Mesendoderm (in vitro differentiated cells): ENCODE results near the gene RASA1.

Experiments
- DNase-seq: peaks from one replicate; pipeline ENCODE4 v3.0.0; 2013
- H2AK5ac ChIP-seq: 2 replicates; pipeline ENCODE4 v1.6.1; 2013; ENCODE audit warnings: low read length, inconsistent platforms
- H2BK120ac ChIP-seq: 2 replicates; pipeline ENCODE4 v1.6.1; 2013; ENCODE audit warnings: low read depth, mild to moderate bottlenecking, low read length, moderate library complexity, mixed read lengths
- H2BK15ac ChIP-seq: replicated peaks from 2 replicates; pipeline ENCODE4 v1.6.1; 2013; ENCODE audit warnings: low read depth, mild to moderate bottlenecking, moderate library complexity
- H2BK5ac ChIP-seq: 2 replicates; pipeline ENCODE4 v1.6.1; 2013; ENCODE audit warnings: low read length, inconsistent platforms
- H3K18ac ChIP-seq: 2 replicates; pipeline ENCODE4 v1.6.1; 2013; ENCODE audit warnings: mild to moderate bottlenecking, low read length, mixed read lengths
- H3K23ac ChIP-seq: one replicate; pipeline ENCODE4 v1.6.1; 2013; ENCODE audit warnings: low read length
- H3K27ac ChIP-seq: 2 replicates; pipeline ENCODE4 v1.5.1; 2013; ENCODE audit warnings: low read depth, mild to moderate bottlenecking, inconsistent platforms, low read length, moderate library complexity
- H3K27me3 ChIP-seq: 2 replicates; pipeline ENCODE4 v1.6.1; 2013; ENCODE audit warnings: low read length, control low read depth, mild to moderate bottlenecking, inconsistent platforms; ENCODE audit not compliant: insufficient read depth, poor library complexity
- H3K36me3 ChIP-seq: 2 replicates; pipeline ENCODE4 v1.6.1; 2013; ENCODE audit warnings: low read length, inconsistent platforms; ENCODE audit not compliant: control insufficient read depth, insufficient read depth
- H3K4ac ChIP-seq: one replicate; pipeline ENCODE4 v1.6.1; 2013; ENCODE audit warnings: low read depth, mild to moderate bottlenecking, low read length, moderate library complexity
- H3K4me1 ChIP-seq: 2 replicates; pipeline ENCODE4 v1.6.1; 2013; ENCODE audit warnings: low read depth, low read length, inconsistent platforms; ENCODE audit not compliant: control insufficient read depth
- H3K4me2 ChIP-seq: 2 replicates; pipeline ENCODE4 v1.6.1; 2013; ENCODE audit warnings: low read length
- H3K4me3 ChIP-seq: 2 replicates; pipeline ENCODE4 v1.5.1; 2013; ENCODE audit warnings: mild to moderate bottlenecking, low read length
- H3K56ac ChIP-seq: one replicate; pipeline ENCODE4 v1.6.1; 2013; ENCODE audit warnings: low read length
- H3K79me1 ChIP-seq: 2 replicates; pipeline ENCODE4 v1.6.1; 2013; ENCODE audit warnings: low read length, inconsistent platforms
- H3K79me2 ChIP-seq: 2 replicates; pipeline ENCODE4 v1.6.1; 2013; ENCODE audit warnings: mild to moderate bottlenecking, low read length; ENCODE audit not compliant: control insufficient read depth, insufficient read depth
- H3K9ac ChIP-seq: 2 replicates; pipeline ENCODE4 v1.6.1; 2013; ENCODE audit warnings: low read length, inconsistent platforms
- H4K5ac ChIP-seq: one replicate; pipeline ENCODE4 v1.6.1; 2013; ENCODE audit warnings: low read length
- H4K8ac ChIP-seq: one replicate; pipeline ENCODE4 v1.6.1; 2013; ENCODE audit warnings: low read depth, mild to moderate bottlenecking, control low read depth, low read length, moderate library complexity
- WGBS: extraction: QIAGEN DNeasy Blood & Tissue Kit; methylation state at CpG from one replicate; pipeline ENCODE4 v1.1.7; 2013; ENCODE audit warnings: low lambda C conversion rate, missing lambda C conversion rate; ENCODE audit not compliant: insufficient coverage; ENCODE audit errors: extremely low coverage; 5-methylcytosine and 5-hydroxymethylcytosine counted together

RASA1 gene

GRCh38 chr5:87398981-87399614, 131.4 kb downstream of the RASA1 start:
- H3K18ac ChIP-seq = no peak overlapping the region
- H3K79me1 ChIP-seq = no peaks in the 10 kb centered on the region
- no peak overlapping the region for H4K5ac ChIP-seq
- H3K9ac ChIP-seq = no peak overlapping the region
- H3K4me3 ChIP-seq = no peak overlapping the region
- H4K8ac ChIP-seq = no peak overlapping the region
- no peak overlapping the region for H2AK5ac ChIP-seq
- no peak overlapping the region for H3K4me2 ChIP-seq
- no peak overlapping the region for H2BK5ac ChIP-seq
- no peak overlapping the region for H3K4ac ChIP-seq
- H2BK120ac ChIP-seq = no peak overlapping the region
- no peaks in the 10 kb centered on the region for H3K27me3 ChIP-seq
- H2BK15ac ChIP-seq = no peak overlapping the region
- H3K27ac ChIP-seq = no peak overlapping the region
- H3K4me1 ChIP-seq = no peaks in the 10 kb centered on the region
- no peak overlapping the region for H3K56ac ChIP-seq
- H3K79me2 ChIP-seq = no peaks in the 10 kb centered on the region
- H3K23ac ChIP-seq = no peak overlapping the region
- H3K36me3 ChIP-seq = peaks cover 4% of the 10 kb centered on the region
- no CpG with 5 or more reads among the region's 5 CpGs for WGBS
- no peak for DNase-seq

GRCh38 chr5:87399720-87400119, 132.0 kb downstream of the RASA1 start:
- Histone ChIP-seq H3K27ac (no peak overlapping the region), H3K56ac (no peak overlapping the region), H3K18ac (no peak overlapping the region), H4K8ac (no peak overlapping the region), H3K4me2 (no peak overlapping the region), H3K79me1 (no peaks in the 10 kb centered on the region), H3K79me2 (no peaks in the 10 kb centered on the region), H2BK15ac (no peak overlapping the region), H3K4ac (no peak overlapping the region), H2BK5ac (no peak overlapping the region), H3K27me3 (no peaks in the 10 kb centered on the region), H3K9ac (no peak overlapping the region), H3K36me3 (peaks cover 4% of the 10 kb centered on the region), H4K5ac (no peak overlapping the region), H2AK5ac (no peak overlapping the region), H3K4me3 (no peak overlapping the region), H3K4me1 (no peaks in the 10 kb centered on the region), H3K23ac (no peak overlapping the region), H2BK120ac (no peak overlapping the region)
- DNase-seq = no peak
- WGBS = no CpG with 5 or more reads among the region's 2 CpGs

- no peak overlapping the region for H4K5ac ChIP-seq
- no peak overlapping the region for H3K4ac ChIP-seq
- no peak overlapping the region for H3K23ac ChIP-seq
- H3K36me3 ChIP-seq = peaks cover 4% of the 10 kb centered on the region
- no peak overlapping the region for H2BK15ac ChIP-seq
- H3K4me1 ChIP-seq = no peaks in the 10 kb centered on the region
- H3K9ac ChIP-seq = no peak overlapping the region
- H3K18ac ChIP-seq = no peak overlapping the region
- H3K27ac ChIP-seq = no peak overlapping the region
- WGBS = 100% methylated on average over 1 of the region's 4 CpGs
- no peaks in the 10 kb centered on the region for H3K79me1 ChIP-seq
- H2BK5ac ChIP-seq = no peak overlapping the region
- H3K79me2 ChIP-seq = no peaks in the 10 kb centered on the region
- H4K8ac ChIP-seq = no peak overlapping the region
- H3K4me2 ChIP-seq = no peak overlapping the region
- DNase-seq = no peak
- no peak overlapping the region for H3K4me3 ChIP-seq
- no peaks in the 10 kb centered on the region for H3K27me3 ChIP-seq
- no peak overlapping the region for H2AK5ac ChIP-seq
- no peak overlapping the region for H2BK120ac ChIP-seq
- no peak overlapping the region for H3K56ac ChIP-seq
Measured at GRCh38 chr5:87400305-87400899, 132.7 kb downstream of the RASA1 start.

GRCh38 chr5:87401626-87402025, 133.9 kb downstream of the RASA1 start:
- Histone ChIP-seq H4K8ac (no peak overlapping the region), H4K5ac (no peak overlapping the region), H3K79me2 (no peaks in the 10 kb centered on the region), H3K4ac (no peak overlapping the region), H3K9ac (no peak overlapping the region), H3K18ac (no peak overlapping the region), H3K27me3 (no peaks in the 10 kb centered on the region), H3K27ac (no peak overlapping the region), H3K4me1 (no peaks in the 10 kb centered on the region), H3K4me2 (no peak overlapping the region), H2BK15ac (no peak overlapping the region), H3K23ac (no peak overlapping the region), H3K4me3 (no peak overlapping the region), H3K79me1 (no peaks in the 10 kb centered on the region), H2AK5ac (no peak overlapping the region), H2BK120ac (no peak overlapping the region), H2BK5ac (no peak overlapping the region), H3K36me3 (peaks cover 4% of the 10 kb centered on the region), H3K56ac (no peak overlapping the region)
- no peak for DNase-seq

- H2BK15ac ChIP-seq = no peak overlapping the region
- peaks cover 4% of the 10 kb centered on the region for H3K36me3 ChIP-seq
- H2BK5ac ChIP-seq = no peak overlapping the region
- H3K4me3 ChIP-seq = no peak overlapping the region
- no peak overlapping the region for H3K4ac ChIP-seq
- H3K27me3 ChIP-seq = no peaks in the 10 kb centered on the region
- no peak overlapping the region for H3K4me2 ChIP-seq
- H3K56ac ChIP-seq = no peak overlapping the region
- H3K18ac ChIP-seq = no peak overlapping the region
- H3K79me1 ChIP-seq = no peaks in the 10 kb centered on the region
- WGBS = no CpG with 5 or more reads among the region's 3 CpGs
- no peak overlapping the region for H4K8ac ChIP-seq
- H2BK120ac ChIP-seq = no peak overlapping the region
- H3K9ac ChIP-seq = no peak overlapping the region
- no peaks in the 10 kb centered on the region for H3K79me2 ChIP-seq
- H4K5ac ChIP-seq = no peak overlapping the region
- H3K27ac ChIP-seq = no peak overlapping the region
- DNase-seq = no peak
- H3K23ac ChIP-seq = no peak overlapping the region
- no peaks in the 10 kb centered on the region for H3K4me1 ChIP-seq
- H2AK5ac ChIP-seq = no peak overlapping the region
Measured at GRCh38 chr5:87403409-87403808, 135.7 kb downstream of the RASA1 start.

- Histone ChIP-seq H4K8ac (no peak overlapping the region), H4K5ac (no peak overlapping the region), H2AK5ac (no peak overlapping the region), H3K18ac (no peak overlapping the region), H3K27me3 (no peaks in the 10 kb centered on the region), H3K4ac (no peak overlapping the region), H2BK15ac (no peak overlapping the region), H3K9ac (no peak overlapping the region), H3K79me2 (no peaks in the 10 kb centered on the region), H3K79me1 (no peaks in the 10 kb centered on the region), H3K4me1 (no peaks in the 10 kb centered on the region), H2BK5ac (no peak overlapping the region), H3K4me2 (no peak overlapping the region), H3K27ac (no peak overlapping the region), H3K4me3 (no peak overlapping the region), H3K23ac (no peak overlapping the region), H2BK120ac (no peak overlapping the region), H3K36me3 (peaks cover 4% of the 10 kb centered on the region), H3K56ac (no peak overlapping the region)
- no CpG with 5 or more reads among the region's 3 CpGs for WGBS
- DNase-seq = no peak
Measured at GRCh38 chr5:87403899-87404298, 136.2 kb downstream of the RASA1 start.
